ENCODE results near the gene CNFN. TPM values are rescaled to one million over a fixed set of nuclear protein-coding genes. Genes with fewer than 3 reads are reported as not detected.

CNFN gene
- total and polyA plus RNA-seq, 2 experiments from 2014 or later: 6.7 to 54.5 TPM

DNA sequence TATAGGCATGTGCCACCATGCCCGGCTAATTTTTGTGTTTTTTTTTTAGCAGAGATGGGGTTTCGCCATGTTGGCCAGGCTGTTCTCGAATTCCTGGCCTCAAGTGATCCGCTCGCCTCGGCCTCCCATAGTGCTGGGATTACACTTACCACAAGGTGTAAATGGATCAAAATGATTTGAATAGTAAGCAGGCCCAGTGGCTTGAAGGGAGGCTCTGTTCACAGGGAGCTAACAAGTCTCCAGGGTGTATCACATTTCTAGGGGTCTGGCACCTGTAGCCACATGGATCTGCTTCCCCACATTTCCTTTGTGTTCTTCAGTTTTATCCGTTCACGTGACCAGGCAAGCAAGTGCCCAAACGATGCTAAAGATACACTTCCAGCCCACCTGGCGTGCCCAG is 13.5 kb upstream of the CNFN start:
- Mint-ChIP-seq H3K27ac (no peak overlapping the region), H3K36me3 (ENCODE audit: low read depth) (peaks cover 46% of the 10 kb centered on the region), H3K27me3 (ENCODE audit: insufficient read depth, low read depth, poor library complexity) (peaks cover 65% of the 10 kb centered on the region), H3K4me3 (peak overlapping the region; percentile 21; the same call in 1 of the 3 replicates), H3K9me3 (peaks cover 3% of the 10 kb centered on the region), H3K4me1 (peaks cover 26% of the 10 kb centered on the region)
- no peaks in the 10 kb centered on the region for H3K36me3 ChIP-seq (ENCODE audit: insufficient read depth)
- no peak for TF ChIP-seq REST (IDR thresholded peaks at IDR 0.05; ENCODE audit: unreplicated experiment)
- TF ChIP-seq, protein P1, sequence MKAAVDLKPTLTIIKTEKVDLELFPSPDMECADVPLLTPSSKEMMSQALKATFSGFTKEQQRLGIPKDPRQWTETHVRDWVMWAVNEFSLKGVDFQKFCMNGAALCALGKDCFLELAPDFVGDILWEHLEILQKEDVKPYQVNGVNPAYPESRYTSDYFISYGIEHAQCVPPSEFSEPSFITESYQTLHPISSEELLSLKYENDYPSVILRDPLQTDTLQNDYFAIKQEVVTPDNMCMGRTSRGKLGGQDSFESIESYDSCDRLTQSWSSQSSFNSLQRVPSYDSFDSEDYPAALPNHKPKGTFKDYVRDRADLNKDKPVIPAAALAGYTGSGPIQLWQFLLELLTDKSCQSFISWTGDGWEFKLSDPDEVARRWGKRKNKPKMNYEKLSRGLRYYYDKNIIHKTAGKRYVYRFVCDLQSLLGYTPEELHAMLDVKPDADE (IDR thresholded peaks at IDR 0.05): no peak
- no peak for TF ChIP-seq NANOG (IDR thresholded peaks at IDR 0.05; ENCODE audit: borderline replicate concordance)
- TF ChIP-seq ZNF462 (CRISPR knock-in tag; IDR thresholded peaks at IDR 0.05): no peak
- no peak for TF ChIP-seq POLR2AphosphoS5 (IDR thresholded peaks at IDR 0.05; ENCODE audit: low read depth)
- TF ChIP-seq ZNF331 (CRISPR knock-in tag; IDR thresholded peaks at IDR 0.05; ENCODE audit: low read depth): no peak
- TF ChIP-seq EZH2 (IDR thresholded peaks at IDR 0.05; ENCODE audit: low read depth, unreplicated experiment): no peak
- no peak overlapping the region for H2AFZ ChIP-seq
- H3K27me3 ChIP-seq (ENCODE audit: insufficient read depth): peaks cover 13% of the 10 kb centered on the region; the same call in 1 of the 2 replicates
- ATAC-seq (no peak), DNase-seq (ENCODE audit: low spot score) (no peak)
- peaks cover 5% of the 10 kb centered on the region; the same call in 1 of the 2 replicates for H3K4me1 ChIP-seq (ENCODE audit: insufficient read depth)
- no peaks in the 10 kb centered on the region for H3K9me2 ChIP-seq (ENCODE audit: insufficient read depth)
- no peaks in the 10 kb centered on the region for H3K79me2 ChIP-seq (replicated peaks; ENCODE audit: insufficient read depth)
- no peak overlapping the region for H3K27ac ChIP-seq (ENCODE audit: low read depth)
- no peaks in the 10 kb centered on the region; the same call in 1 of the 2 replicates for H4K20me1 ChIP-seq (replicated peaks; ENCODE audit: insufficient read depth)
- H3F3A ChIP-seq (replicated peaks; ENCODE audit: low read depth): peaks cover 12% of the 10 kb centered on the region
- H3K4me2 ChIP-seq: no peak overlapping the region
- H3K4me3 ChIP-seq: no peak overlapping the region
